A549 (cell line): ENCODE measurements around the gene ALKBH6. TPM values are rescaled to one million over a fixed set of nuclear protein-coding genes. Genes with fewer than 3 reads are reported as not detected.

Source experiments
- ATAC-seq, 2 experiments: fragments of 200-7000 bp in 1 of 2; fragments of >200 bp in 1 of 2; cut with Nextera tagmentation in 1 of 2; cut with Tn5 transposase in 1 of 2; 3 replicates each; pipeline versions ENCODE4 v1.8.0 to v1.9.1; 2018 to 2020; ENCODE audit warnings: mild to moderate bottlenecking in 1 of 2, moderate library complexity in 1 of 2
- CTCF ChIA-PET: fragments of 300-600 bp; sonication (Branson Sonifier 250); formaldehyde crosslinking; extraction: SDS; loops from one replicate; lab custom pipeline; 2021; ENCODE audit warnings: antibody characterized with exemption, inconsistent platforms; lab: Yijun Ruan, JAX
- POLR2A ChIA-PET: fragments of 350-600 bp; formaldehyde crosslinking; extraction: SDS; loops from one replicate; lab custom pipeline; 2021; ENCODE audit warnings: antibody characterized with exemption, inconsistent platforms; lab: Yijun Ruan, JAX
- DNase-seq, 2 experiments: peaks; one replicate each; pipeline versions ENCODE4 v3.0.0 to v3.0.0-alpha.2; 2011 to 2016; ENCODE audit warnings: low read depth in 1 of 2, low spot score in 1 of 2
- FAIRE-seq: peaks from 2 replicates; lab custom pipeline; 2011; peaks lifted over from hg19 to GRCh38; lab: Jason Lieb, UNC
- H3K27ac ChIP-seq, 2 experiments: fragments of >200 bp; sonication (Bioruptor Twin); formaldehyde crosslinking; 3 replicates each; pipeline ENCODE4 v1.5.1; 2016 to 2017
- H3K4me1 ChIP-seq: fragments of >200 bp; sonication (Bioruptor Twin); formaldehyde crosslinking; 3 replicates; pipeline ENCODE4 v1.6.1; 2016
- H3K4me2 ChIP-seq: fragments of >200 bp; sonication (Bioruptor Twin); formaldehyde crosslinking; 3 replicates; pipeline ENCODE4 v1.6.1; 2016
- H3K4me3 ChIP-seq: fragments of >200 bp; sonication (Bioruptor Twin); formaldehyde crosslinking; 3 replicates; pipeline ENCODE4 v1.5.1; 2016
- H3K9me3 ChIP-seq: fragments of >200 bp; sonication (Bioruptor Twin); formaldehyde crosslinking; 3 replicates; pipeline ENCODE4 v1.6.1; 2016
- CBX8 ChIP-seq: fragments of 200-600 bp; sonication (generic); IDR thresholded peaks from 2 replicates; pipeline ENCODE4 v1.6.1; 2016
- EHMT2 ChIP-seq: fragments of 200-600 bp; sonication (generic); IDR thresholded peaks from 2 replicates; pipeline ENCODE4 v1.6.1; 2016; ENCODE audit warnings: antibody characterized with exemption, low read depth, mild to moderate bottlenecking, moderate library complexity
- EP300 ChIP-seq, 2 experiments: fragments of >200 bp; sonication (Bioruptor Twin); formaldehyde crosslinking; IDR thresholded peaks; 2 replicates in 1 of 2; 3 replicates in 1 of 2; pipeline ENCODE4 v1.6.1; 2016 to 2017
- ESRRA ChIP-seq: fragments of 150-350 bp; IDR thresholded peaks from 2 replicates; pipeline ENCODE4 v1.6.1; 2014; ENCODE audit warnings: mild to moderate bottlenecking, low read length, borderline replicate concordance
- FOSL2 ChIP-seq, 2 experiments: fragments of 450-650 bp in 1 of 2; fragments of >200 bp in 1 of 2; sonication (Bioruptor Twin) in 1 of 2; formaldehyde crosslinking; IDR thresholded peaks; 2 replicates each; pipeline versions ENCODE4 v1.5.0 to v1.6.1; 2016 to 2020; ENCODE audit warnings: mild to moderate bottlenecking in 1 of 2, moderate library complexity in 1 of 2
- GATA3 ChIP-seq: IDR thresholded peaks from 2 replicates; pipeline ENCODE4 v1.6.1; 2012; ENCODE audit warnings: borderline replicate concordance
- HEYL ChIP-seq: fragments of 250-450 bp; sonication (Bioruptor Pico); IDR thresholded peaks from 2 replicates; pipeline ENCODE4 v1.8.0; 2021; ENCODE audit warnings: mild to moderate bottlenecking, moderate library complexity
- HOXB5 ChIP-seq: fragments of 250-450 bp; sonication (Bioruptor Pico); IDR thresholded peaks from 2 replicates; pipeline ENCODE4 v1.5.0; 2020; ENCODE audit warnings: mild to moderate bottlenecking, moderate library complexity
- JUN ChIP-seq, 2 experiments: fragments of >200 bp; sonication (Bioruptor Twin); formaldehyde crosslinking; IDR thresholded peaks; 2 replicates in 1 of 2; 3 replicates in 1 of 2; pipeline ENCODE4 v1.6.1; 2016 to 2017
- JUNB ChIP-seq: fragments of >200 bp; sonication (Bioruptor Twin); formaldehyde crosslinking; IDR thresholded peaks from 2 replicates; pipeline ENCODE4 v1.6.1; 2016
- MAFK ChIP-seq: fragments of 450-650 bp; IDR thresholded peaks from 2 replicates; pipeline ENCODE4 v1.6.1; 2014; ENCODE audit not compliant: partially characterized antibody
- NFE2L2 ChIP-seq: fragments of 150-350 bp; conservative IDR thresholded peaks from 2 replicates; pipeline ENCODE4 v1.6.1; 2014; ENCODE audit warnings: low read length
- POLR2A ChIP-seq: IDR thresholded peaks from 2 replicates; pipeline ENCODE4 v1.6.1; 2012; ENCODE audit warnings: mild to moderate bottlenecking, low read length
- RARB ChIP-seq: fragments of 250-450 bp; sonication (Bioruptor Pico); IDR thresholded peaks from 2 replicates; pipeline ENCODE4 v1.8.0; 2021; ENCODE audit warnings: mild to moderate bottlenecking, moderate library complexity
- RCOR1 ChIP-seq: fragments of 150-350 bp; IDR thresholded peaks from 2 replicates; pipeline ENCODE4 v1.6.1; 2014; ENCODE audit warnings: antibody characterized with exemption, low read length, low read depth
- REST ChIP-seq: fragments of 200-600 bp; sonication (generic); IDR thresholded peaks from 2 replicates; pipeline ENCODE4 v1.6.1; 2016; ENCODE audit warnings: antibody characterized with exemption, mild to moderate bottlenecking, moderate library complexity
- RFX5 ChIP-seq: fragments of 450-650 bp; IDR thresholded peaks from 2 replicates; pipeline ENCODE4 v1.7.1; 2014; ENCODE audit warnings: antibody characterized with exemption, mild to moderate bottlenecking, moderate library complexity
- SREBF2 ChIP-seq: fragments of 450-650 bp; IDR thresholded peaks from 2 replicates; pipeline ENCODE4 v1.6.1; 2014; ENCODE audit warnings: mild to moderate bottlenecking, moderate library complexity
- TFCP2L1 ChIP-seq: fragments of 250-450 bp; sonication (Bioruptor Pico); IDR thresholded peaks from 2 replicates; pipeline ENCODE4 v1.5.0; 2021; ENCODE audit warnings: mild to moderate bottlenecking
- ZC3H11A ChIP-seq: fragments of 450-650 bp; IDR thresholded peaks from 2 replicates; pipeline ENCODE4 v1.6.1; 2014; ENCODE audit warnings: antibody characterized with exemption, mild to moderate bottlenecking
- WGBS: methylation state at CpG from one replicate; pipeline ENCODE4 v1.1.6; 2017; ENCODE audit errors: missing lambda C conversion rate; 5-methylcytosine and 5-hydroxymethylcytosine counted together
- polyA plus RNA-seq, 4 experiments: library from polyadenylated mRNA; depleted of rRNA in 3 of 4; stranded (reverse); fragments of >200 nt; fragmentation: RNase III in 1 of 4; extraction: RNeasy Plus Mini Kit Qiagen cat#74134 plus additional on column Dnase treatment in 1 of 4; gene quantifications; 2 replicates in 3 of 4; 3 replicates in 1 of 4; pipeline ENCODE4 v1.2.3, GENCODE V29; 2011 to 2017
- TF ChIP-seq, protein P1 (sequence below): fragments of 250-450 bp; sonication (Bioruptor Pico); IDR thresholded peaks from 2 replicates; pipeline ENCODE4 v1.5.0; 2021; ENCODE audit warnings: mild to moderate bottlenecking, moderate library complexity, borderline replicate concordance
- TF ChIP-seq, protein P2 (sequence below): IDR thresholded peaks from 2 replicates; pipeline ENCODE4 v1.6.1; 2012; ENCODE audit warnings: low read depth, borderline replicate concordance
- TF ChIP-seq, protein P3 (sequence below): IDR thresholded peaks from 2 replicates; pipeline ENCODE4 v1.6.1; 2012

Gene ALKBH6
- polyA plus RNA-seq, 2 of the 4 experiments (the other 2 are of a cell fraction), result 34.2 to 47.1 TPM

DNA sequence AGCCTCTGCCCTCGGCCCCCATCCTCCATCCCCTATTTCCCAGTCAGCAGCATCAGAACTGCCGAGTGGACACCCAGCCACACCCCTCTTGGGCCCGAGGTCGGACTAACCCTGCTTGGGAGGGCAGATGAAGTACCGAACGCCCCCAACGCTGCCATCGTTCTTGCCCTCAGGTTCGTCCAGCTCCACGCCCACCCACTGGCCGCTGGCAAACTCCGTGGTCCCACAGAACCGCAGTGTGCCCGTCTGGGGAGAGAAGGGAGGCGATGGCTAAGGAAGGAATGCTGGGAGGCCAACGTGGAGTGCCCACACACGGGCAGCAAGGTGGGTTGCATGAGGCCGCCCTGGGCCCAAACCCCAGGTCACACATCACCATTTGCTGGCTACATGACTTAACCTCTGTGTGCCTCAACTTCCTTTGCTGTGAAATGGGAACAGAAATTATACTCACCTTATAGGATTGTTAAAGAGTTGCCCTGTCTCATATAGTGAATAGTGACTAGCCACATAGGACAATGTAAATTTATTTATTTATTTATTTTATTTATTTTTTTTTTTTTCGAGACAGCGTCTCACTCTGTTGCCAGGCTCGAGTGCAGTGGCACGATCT, 5.2 kb upstream of the ALKBH6 start:
- H3K27ac ChIP-seq, result no peak overlapping the region
- H3K4me2 ChIP-seq, result no peak overlapping the region
- CTCF ChIA-PET, result interaction anchor here (0.6 to 3.1 kb wide), 3 partner anchors 11 to 42 kb away, joined by 3 to 17 read pairs (median 3); no protein-coding TSS in a partner anchor
- no peak for DNase-seq
- no peaks in the 10 kb centered on the region for H3K9me3 ChIP-seq
- WGBS, result 95% methylated on average over 22 of the region's 22 CpGs
- POLR2A ChIA-PET, result no interaction called here
- H3K4me3 ChIP-seq, result no peak overlapping the region
- no peak for ATAC-seq
- TF ChIP-seq HOXB5 (no peak), GATA3 (no peak), POLR2A (0 out of 2 replicates have a peak, but pooled peaks have one; percentile 16), MAFK (no peak)
- TF ChIP-seq, all 56 proteins: peak for 1
- FAIRE-seq, result no peak
- H3K4me1 ChIP-seq, result peaks cover 10% of the 10 kb centered on the region

- 29% methylated on average over 15 of the region's 15 CpGs for WGBS
- peak overlapping the region; percentile 81 to 85 for H3K27ac ChIP-seq
- TF ChIP-seq TFCP2L1 (no peak), HEYL (CRISPR knock-in tag) (no peak), FOSL2 (IDR thresholded peaks at IDR 0.05) (no peak), FOSL2 (CRISPR knock-in tag; IDR thresholded peaks at IDR 0.05) (no peak), EP300 (IDR thresholded peaks at IDR 0.05) (no peak), RFX5 (no peak), SREBF2 (no peak), RCOR1 (no peak), ZC3H11A (no peak), POLR2A (no peak), JUN (IDR thresholded peaks at IDR 0.05) (no peak)
- TF ChIP-seq, protein P1, sequence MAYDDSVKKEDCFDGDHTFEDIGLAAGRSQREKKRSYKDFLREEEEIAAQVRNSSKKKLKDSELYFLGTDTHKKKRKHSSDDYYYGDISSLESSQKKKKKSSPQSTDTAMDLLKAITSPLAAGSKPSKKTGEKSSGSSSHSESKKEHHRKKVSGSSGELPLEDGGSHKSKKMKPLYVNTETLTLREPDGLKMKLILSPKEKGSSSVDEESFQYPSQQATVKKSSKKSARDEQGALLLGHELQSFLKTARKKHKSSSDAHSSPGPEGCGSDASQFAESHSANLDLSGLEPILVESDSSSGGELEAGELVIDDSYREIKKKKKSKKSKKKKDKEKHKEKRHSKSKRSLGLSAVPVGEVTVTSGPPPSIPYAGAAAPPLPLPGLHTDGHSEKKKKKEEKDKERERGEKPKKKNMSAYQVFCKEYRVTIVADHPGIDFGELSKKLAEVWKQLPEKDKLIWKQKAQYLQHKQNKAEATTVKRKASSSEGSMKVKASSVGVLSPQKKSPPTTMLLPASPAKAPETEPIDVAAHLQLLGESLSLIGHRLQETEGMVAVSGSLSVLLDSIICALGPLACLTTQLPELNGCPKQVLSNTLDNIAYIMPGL (CRISPR knock-in tag), result no peak
- TF ChIP-seq, protein P2, sequence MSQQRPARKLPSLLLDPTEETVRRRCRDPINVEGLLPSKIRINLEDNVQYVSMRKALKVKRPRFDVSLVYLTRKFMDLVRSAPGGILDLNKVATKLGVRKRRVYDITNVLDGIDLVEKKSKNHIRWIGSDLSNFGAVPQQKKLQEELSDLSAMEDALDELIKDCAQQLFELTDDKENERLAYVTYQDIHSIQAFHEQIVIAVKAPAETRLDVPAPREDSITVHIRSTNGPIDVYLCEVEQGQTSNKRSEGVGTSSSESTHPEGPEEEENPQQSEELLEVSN, result no peak
These were observed 567 bp downstream of the ALKBH6 start for GRCh38 chr19:36013280-36014011.

GRCh38 chr19:36010402-36010801, 3.6 kb downstream of the ALKBH6 start:
- DNase-seq (no peak), ATAC-seq (no peak), FAIRE-seq (no peak)
- WGBS, result 90% methylated on average over 11 of the region's 11 CpGs
- Histone ChIP-seq H3K4me1 (peaks cover 25% of the 10 kb centered on the region), H3K9me3 (no peaks in the 10 kb centered on the region), H3K27ac (no peak overlapping the region), H3K4me2 (no peak overlapping the region), H3K4me3 (no peak overlapping the region)
- ChIA-PET CTCF (interaction anchor here (0.6 to 1.0 kb wide), 2 partner anchors 35 to 154 kb away, joined by 3 read pairs; no protein-coding TSS in a partner anchor), POLR2A (interaction anchor here (2.1 kb wide), 1 partner anchor 15 kb away, joined by 11 read pairs; the partner anchor contains the start of gene SDHAF1)
- no peak for TF ChIP-seq NFE2L2
- no peak for TF ChIP-seq CBX8
- TF ChIP-seq FOSL2 (IDR thresholded peaks at IDR 0.05), result no peak
- TF ChIP-seq FOSL2 (CRISPR knock-in tag; IDR thresholded peaks at IDR 0.05), result no peak
- TF ChIP-seq ESRRA, result no peak
- TF ChIP-seq, protein P3, sequence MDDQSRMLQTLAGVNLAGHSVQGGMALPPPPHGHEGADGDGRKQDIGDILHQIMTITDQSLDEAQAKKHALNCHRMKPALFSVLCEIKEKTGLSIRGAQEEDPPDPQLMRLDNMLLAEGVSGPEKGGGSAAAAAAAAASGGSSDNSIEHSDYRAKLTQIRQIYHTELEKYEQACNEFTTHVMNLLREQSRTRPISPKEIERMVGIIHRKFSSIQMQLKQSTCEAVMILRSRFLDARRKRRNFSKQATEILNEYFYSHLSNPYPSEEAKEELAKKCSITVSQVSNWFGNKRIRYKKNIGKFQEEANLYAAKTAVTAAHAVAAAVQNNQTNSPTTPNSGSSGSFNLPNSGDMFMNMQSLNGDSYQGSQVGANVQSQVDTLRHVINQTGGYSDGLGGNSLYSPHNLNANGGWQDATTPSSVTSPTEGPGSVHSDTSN, result no peak
- TF ChIP-seq REST, result no peak
- no peak for TF ChIP-seq EHMT2
- no peak for TF ChIP-seq JUNB
- TF ChIP-seq, protein P1 (CRISPR knock-in tag), result no peak
- TF ChIP-seq RARB (CRISPR knock-in tag), result no peak

More at GRCh38 chr19:36013280-36014011, 567 bp downstream of the ALKBH6 start:
- Histone ChIP-seq H3K4me1 (peaks cover 26% of the 10 kb centered on the region), H3K4me2 (peak overlapping the region; percentile 94), H3K4me3 (peak overlapping the region; percentile 65), H3K9me3 (no peaks in the 10 kb centered on the region)
- ChIA-PET CTCF (interaction anchor here (0.6 to 2.2 kb wide), 13 partner anchors 10 to 1628 kb away, joined by 3 to 15 read pairs (median 4); partner anchors contain the start of gene THAP8), POLR2A (interaction anchor here (1.0 to 1.2 kb wide), 9 partner anchors 10 to 273 kb away, joined by 3 to 18 read pairs (median 3); partner anchors contain the start of genes POLR2I, TBCB, THAP8 and WDR62)
- DNase-seq, result no peak
- no peak for ATAC-seq
- peak; percentile 90 for FAIRE-seq
